Neural cell (in vitro differentiated cells): ENCODE results near the gene CPZ. TPM values are rescaled to one million over a fixed set of nuclear protein-coding genes. Genes with fewer than 3 reads are reported as not detected.

Experiments
- H2AFZ ChIP-seq: fragments of 200-600, 300-800 bp; sonication (generic), shearing (Covaris generic); 2 replicates; pipeline ENCODE4 v1.6.0; 2014; ENCODE audit warnings: low read depth, mild to moderate bottlenecking, antibody characterized with exemption, low read length, moderate library complexity
- H3F3A ChIP-seq: fragments of 200-600 bp; shearing (Covaris generic); 2 replicates; pipeline ENCODE4 v1.6.1; 2016; ENCODE audit warnings: mild to moderate bottlenecking, moderate library complexity, mixed read lengths, antibody characterized with exemption, low read length; ENCODE audit not compliant: insufficient read depth, poor library complexity, severe bottlenecking
- H3K27ac ChIP-seq: fragments of 200-600, 300-800 bp; sonication (generic), shearing (Covaris generic); 2 replicates; pipeline ENCODE4 v1.5.1; 2014; ENCODE audit warnings: mild to moderate bottlenecking, low read length, moderate library complexity
- H3K27me3 ChIP-seq: fragments of 300-800, 200-600 bp; sonication (generic), shearing (Covaris generic); 2 replicates; pipeline ENCODE4 v1.6.0; 2014; ENCODE audit warnings: mild to moderate bottlenecking, low read depth, low read length, moderate library complexity; ENCODE audit not compliant: insufficient read depth
- H3K36me3 ChIP-seq: fragments of 300-800, 200-600 bp; sonication (generic), shearing (Covaris generic); 2 replicates; pipeline ENCODE4 v1.5.1; 2014; ENCODE audit warnings: mild to moderate bottlenecking, antibody characterized with exemption, low read length, moderate library complexity; ENCODE audit not compliant: insufficient read depth
- H3K4me2 ChIP-seq: fragments of 300-800, 200-600 bp; sonication (generic), shearing (Covaris generic); 2 replicates; pipeline ENCODE4 v1.6.0; 2014; ENCODE audit warnings: mild to moderate bottlenecking, low read length
- H3K4me3 ChIP-seq: fragments of 300-800, 200-600 bp; sonication (generic), shearing (Covaris generic); 2 replicates; pipeline ENCODE4 v1.5.1; 2014; ENCODE audit warnings: mild to moderate bottlenecking, low read length, moderate library complexity
- H3K79me2 ChIP-seq: fragments of 200-600 bp; shearing (Covaris generic); replicated peaks from 2 replicates; pipeline ENCODE4 v1.6.0; 2014; ENCODE audit warnings: mild to moderate bottlenecking, low read length, moderate library complexity; ENCODE audit not compliant: insufficient read depth
- H3K9ac ChIP-seq: fragments of 300-800, 200-600 bp; sonication (generic), shearing (Covaris generic); 2 replicates; pipeline ENCODE4 v1.6.1; 2016; ENCODE audit warnings: mild to moderate bottlenecking, low read length, mixed read lengths
- H3K9me2 ChIP-seq: fragments of 200-600 bp; shearing (Covaris generic); 2 replicates; pipeline ENCODE4 v1.6.1; 2016; ENCODE audit warnings: mild to moderate bottlenecking, low read length, mixed read lengths; ENCODE audit not compliant: insufficient read depth
- H3K9me3 ChIP-seq: fragments of 200-600, 300-800 bp; sonication (generic), shearing (Covaris generic); 2 replicates; pipeline ENCODE4 v1.6.1; 2016; ENCODE audit warnings: mild to moderate bottlenecking, mixed run types, low read length, moderate library complexity, mixed read lengths
- H4K20me1 ChIP-seq: fragments of 200-600 bp; shearing (Covaris generic); 2 replicates; pipeline ENCODE4 v1.6.1; 2016; ENCODE audit warnings: mild to moderate bottlenecking, mixed run types; ENCODE audit not compliant: insufficient read depth
- CTCF ChIP-seq: fragments of 450-650 bp; IDR thresholded peaks from 2 replicates; pipeline ENCODE4 v1.5.1; 2014; ENCODE audit warnings: antibody characterized with exemption, mild to moderate bottlenecking, moderate library complexity; ENCODE audit not compliant: poor library complexity, severe bottlenecking
- EP300 ChIP-seq: fragments of 450-650 bp; conservative IDR thresholded peaks from 2 replicates; pipeline ENCODE4 v1.6.1; 2014; ENCODE audit warnings: antibody characterized with exemption, mild to moderate bottlenecking, moderate library complexity; ENCODE audit not compliant: poor library complexity, severe bottlenecking
- EZH2 ChIP-seq: fragments of 200-600, 300-800 bp; shearing (Covaris generic), sonication (generic); IDR thresholded peaks from 2 replicates; pipeline ENCODE4 v1.6.1; 2014; ENCODE audit warnings: antibody characterized with exemption, low read length, borderline replicate concordance, mild to moderate bottlenecking; ENCODE audit not compliant: insufficient read depth, poor library complexity, severe bottlenecking
- MXI1 ChIP-seq: fragments of 450-650 bp; conservative IDR thresholded peaks from 2 replicates; pipeline ENCODE4 v1.6.1; 2014; ENCODE audit warnings: antibody characterized with exemption, mild to moderate bottlenecking; ENCODE audit not compliant: poor library complexity, severe bottlenecking
- POLR2AphosphoS5 ChIP-seq: IDR thresholded peaks from 2 replicates; pipeline ENCODE4 v1.6.1; 2012
- RAD21 ChIP-seq: fragments of 450-650 bp; conservative IDR thresholded peaks from 2 replicates; pipeline ENCODE4 v1.6.1; 2014; ENCODE audit warnings: antibody characterized with exemption, mild to moderate bottlenecking, moderate library complexity
- REST ChIP-seq: IDR thresholded peaks from 2 replicates; pipeline ENCODE4 v1.6.1; 2012; ENCODE audit warnings: borderline replicate concordance
- SMC3 ChIP-seq: fragments of 450-650 bp; conservative IDR thresholded peaks from 2 replicates; pipeline ENCODE4 v1.6.1; 2014; ENCODE audit warnings: antibody characterized with exemption, mild to moderate bottlenecking, moderate library complexity; ENCODE audit not compliant: poor library complexity
- TAF1 ChIP-seq: IDR thresholded peaks from 2 replicates; pipeline ENCODE4 v1.6.1; 2012; ENCODE audit warnings: low read depth
- polyA plus RNA-seq: library from polyadenylated mRNA; depleted of rRNA; stranded (reverse); fragments of >200 nt; gene quantifications from 2 replicates; pipeline ENCODE4 v1.2.3, GENCODE V29; 2014

The CPZ gene
- polyA plus RNA-seq, 1 donor from 2014 or later = not detected

DNA sequence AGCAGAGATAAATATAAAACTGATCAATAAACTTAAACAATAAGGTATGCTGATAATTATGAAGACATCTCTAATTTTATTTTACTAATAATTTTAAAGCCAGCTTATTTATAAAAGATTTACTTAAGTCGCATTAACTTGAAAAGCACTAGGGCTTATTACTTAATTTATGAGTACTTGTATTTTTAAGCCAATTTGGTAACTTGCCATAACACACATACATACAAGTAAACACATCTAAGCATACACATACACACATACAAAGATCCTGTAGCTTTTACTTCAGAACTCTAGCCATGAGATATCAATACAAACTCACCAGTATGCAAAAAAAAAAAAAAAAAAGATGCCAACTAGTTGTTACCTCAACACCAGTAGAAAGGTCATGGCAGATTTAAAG lies 22.4 kb upstream of the CPZ start:
- Histone ChIP-seq H3K27me3 (no peaks in the 10 kb centered on the region), H3K4me2 (no peak overlapping the region), H3K9ac (no peak overlapping the region), H3K4me3 (no peak overlapping the region), H3K27ac (no peak overlapping the region), H3K79me2 (no peaks in the 10 kb centered on the region), H3K9me2 (no peaks in the 10 kb centered on the region), H3K36me3 (no peaks in the 10 kb centered on the region), H3F3A (no peaks in the 10 kb centered on the region), H4K20me1 (no peaks in the 10 kb centered on the region), H3K9me3 (no peaks in the 10 kb centered on the region), H2AFZ (no peak overlapping the region)
- no peak for TF ChIP-seq REST
- no peak for TF ChIP-seq CTCF
- TF ChIP-seq MXI1 = no peak
- no peak for TF ChIP-seq EP300

DNA sequence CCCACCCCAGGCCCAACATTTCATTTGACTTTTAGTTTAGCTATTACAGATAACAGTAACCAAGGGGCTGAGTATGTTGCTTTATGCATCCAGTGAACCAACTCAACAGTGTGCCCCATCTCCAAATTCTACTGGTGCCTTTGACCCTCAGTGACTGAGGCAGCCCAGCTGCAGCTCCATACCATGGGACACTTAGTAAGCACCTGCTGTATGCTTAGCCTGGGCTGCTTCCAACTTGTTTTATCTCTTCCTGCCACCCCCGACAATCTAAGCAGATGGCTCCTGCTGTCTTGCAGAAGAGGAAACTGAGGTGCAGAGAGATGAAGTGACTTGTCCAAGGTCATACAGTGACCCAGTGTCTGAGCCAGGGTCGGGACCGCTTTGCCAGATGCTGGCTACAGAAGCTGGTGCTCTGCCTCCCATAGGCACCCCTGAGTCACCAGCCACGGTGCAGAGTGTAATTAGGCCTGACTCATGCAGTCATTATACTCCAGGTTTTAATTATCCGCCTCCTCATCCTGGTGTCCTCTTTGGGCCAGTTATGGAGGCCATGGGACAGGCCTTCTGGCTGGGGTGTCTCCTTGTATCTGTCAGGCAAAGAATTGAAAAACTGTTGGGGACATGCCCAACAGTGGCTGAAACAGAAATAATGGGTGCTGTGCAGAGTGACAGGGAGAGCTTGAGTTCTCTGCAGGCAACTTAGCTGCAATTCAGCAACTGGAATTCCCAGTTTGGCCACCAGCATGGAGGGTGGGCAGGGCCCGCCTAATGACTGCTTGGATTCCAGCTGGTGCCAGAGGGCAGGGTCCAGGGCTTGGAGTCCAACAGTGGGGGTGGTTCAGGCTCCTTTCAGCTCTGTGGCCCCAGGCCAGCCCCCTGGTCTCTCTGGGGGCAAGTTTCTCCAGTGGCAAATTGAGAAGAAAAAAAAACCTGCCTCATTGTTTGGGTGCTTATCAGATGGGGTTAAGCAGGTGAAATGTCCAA lies 20.6 kb upstream of the CPZ start:
- Histone ChIP-seq H3K27me3 (no peaks in the 10 kb centered on the region), H3K9ac (no peak overlapping the region), H3K79me2 (no peaks in the 10 kb centered on the region), H3K36me3 (no peaks in the 10 kb centered on the region), H3K9me2 (no peaks in the 10 kb centered on the region), H2AFZ (no peak overlapping the region), H4K20me1 (no peaks in the 10 kb centered on the region), H3K4me2 (no peak overlapping the region), H3F3A (no peaks in the 10 kb centered on the region), H3K4me3 (no peak overlapping the region), H3K9me3 (no peaks in the 10 kb centered on the region), H3K27ac (no peak overlapping the region)
- TF ChIP-seq EZH2 (no peak), TAF1 (no peak), EP300 (no peak), SMC3 (no peak), RAD21 (no peak), CTCF (no peak), POLR2AphosphoS5 (no peak), REST (no peak), MXI1 (no peak)
